H1 (cell line): ENCODE data around the gene ZNF586. TPM values are rescaled to one million over a fixed set of nuclear protein-coding genes. Genes with fewer than 3 reads are reported as not detected.
A peak's percentile ranks its signal among the peaks of the same experiment; 100 is the strongest.

Experiments used
- ASH2L ChIP-seq: fragments of 200-600, 300-600 bp; sonication (generic); IDR thresholded peaks from one replicate; pipeline ENCODE4 v1.7.1; 2017; ENCODE audit warnings: low read length
- ATF2 ChIP-seq: IDR thresholded peaks from 2 replicates; pipeline ENCODE4 v1.6.1; 2012; ENCODE audit warnings: low read length, inconsistent platforms
- BACH1 ChIP-seq: IDR thresholded peaks from 2 replicates; pipeline ENCODE4 v1.6.1; 2012; ENCODE audit warnings: low read length, improper control_type of control experiment
- CHD7 ChIP-seq: fragments of 300-600 bp; sonication (generic); IDR thresholded peaks from 2 replicates; pipeline ENCODE4 v1.7.1; 2012; ENCODE audit warnings: low read length, moderate library complexity, mild to moderate bottlenecking, inconsistent platforms; ENCODE audit not compliant: insufficient replicate concordance
- CTBP2 ChIP-seq: IDR thresholded peaks from 2 replicates; pipeline ENCODE4 v1.7.0; 2011; ENCODE audit warnings: borderline replicate concordance, mild to moderate bottlenecking, moderate library complexity, mixed read lengths, low read length; ENCODE audit not compliant: insufficient read depth, insufficient read length
- EP300 ChIP-seq, 2 experiments: IDR thresholded peaks; 1 replicate in 1 of 2; 2 replicates in 1 of 2; pipeline ENCODE4 v1.6.1; 2011 to 2012; ENCODE audit warnings: low read depth in 2 of 2, low read length in 2 of 2, mild to moderate bottlenecking in 2 of 2, borderline replicate concordance in 1 of 2, inconsistent platforms in 1 of 2, moderate library complexity in 1 of 2
- POLR2A ChIP-seq, 2 experiments: IDR thresholded peaks; 1 replicate in 1 of 2; 2 replicates in 1 of 2; pipeline ENCODE4 v1.6.1; 2011; ENCODE audit warnings: low read depth in 2 of 2, low read length in 2 of 2, mild to moderate bottlenecking in 2 of 2; ENCODE audit errors: control extremely low read depth in 1 of 2
- RBBP5 ChIP-seq: IDR thresholded peaks from 2 replicates; pipeline ENCODE4 v1.7.1; 2012; ENCODE audit warnings: low read depth, mild to moderate bottlenecking, inconsistent platforms, low read length, moderate library complexity, borderline replicate concordance
- SIRT6 ChIP-seq: IDR thresholded peaks from one replicate; pipeline ENCODE4 v1.7.1; 2012; ENCODE audit warnings: low read length, inconsistent platforms
- polyA plus RNA-seq, 7 experiments: library from polyadenylated mRNA; depleted of rRNA in 3 of 7; stranded (reverse) in 5 of 7; unstranded in 2 of 7; fragments of >200 nt in 5 of 7; fragments of 200-250 nt in 2 of 7; gene quantifications; 1 replicate in 5 of 7; 2 replicates in 1 of 7; 4 replicates in 1 of 7; pipeline versions ENCODE4 v1.2.1 to v1.2.3, GENCODE V29; 2011 to 2013; ENCODE audit warnings: missing spikeins in 2 of 7, mixed read lengths in 2 of 7
- total RNA-seq: library from RNA; stranded (reverse); fragmentation: NEBNext Ultra II Directional; extraction: Animal tissue kit (Norgen Biotek cat#: 25700); gene quantifications from 2 replicates; pipeline ENCODE4 v1.2.1, GENCODE V29; 2021

Gene ZNF586
- total and polyA plus RNA-seq, 2 of the 8 experiments (the other 6 are each of a cell fraction or from before 2014, with no cell fraction given): 8.1 to 15.5 TPM

GRCh38 chr19:57819475-57820148, 50.1 kb downstream of the ZNF586 start (continued):
- TF ChIP-seq CHD7 (no peak), CTBP2 (no peak), ASH2L (peak; percentile 66), BACH1 (peak; percentile 53; the same call in 1 of the 2 replicates), ATF2 (no peak), EP300 (IDR thresholded peaks at IDR 0.05; ENCODE audit: borderline replicate concordance in 1 of 2, low read depth in 2 of 2, low read length in 2 of 2) (no peak), RBBP5 (no peak), SIRT6 (no peak), POLR2A (IDR thresholded peaks at IDR 0.05; ENCODE audit: control extremely low read depth in 1 of 2, low read depth in 2 of 2, low read length in 2 of 2) (peak; percentile 67 to 85)
